ENCODE measurements around the gene TRIM13. TPM values are rescaled to one million over a fixed set of nuclear protein-coding genes. Genes with fewer than 3 reads are reported as not detected.

Gene TRIM13
- total RNA-seq, 1 donor from 2014 or later = 38.2 TPM

- TF ChIP-seq CTCF (IDR thresholded peaks at IDR 0.05; ENCODE audit: unreplicated experiment) = no peak
- peak overlapping the region; percentile 96 for H3K27ac Mint-ChIP-seq
- H3K9me3 Mint-ChIP-seq = no peaks in the 10 kb centered on the region
- H3K4me3 Mint-ChIP-seq = peak overlapping the region; percentile 86
- no peak for DNase-seq (ENCODE audit: low spot score in 2 of 2, unreplicated experiment in 2 of 2)
- H3K4me1 Mint-ChIP-seq = peaks cover 28% of the 10 kb centered on the region
- H3K27me3 Mint-ChIP-seq (ENCODE audit: low read depth) = no peaks in the 10 kb centered on the region
- peaks cover 7% of the 10 kb centered on the region for H3K36me3 Mint-ChIP-seq
Measured at GRCh38 chr13:49998714-49999624, 2.1 kb downstream of the TRIM13 start.

DNA sequence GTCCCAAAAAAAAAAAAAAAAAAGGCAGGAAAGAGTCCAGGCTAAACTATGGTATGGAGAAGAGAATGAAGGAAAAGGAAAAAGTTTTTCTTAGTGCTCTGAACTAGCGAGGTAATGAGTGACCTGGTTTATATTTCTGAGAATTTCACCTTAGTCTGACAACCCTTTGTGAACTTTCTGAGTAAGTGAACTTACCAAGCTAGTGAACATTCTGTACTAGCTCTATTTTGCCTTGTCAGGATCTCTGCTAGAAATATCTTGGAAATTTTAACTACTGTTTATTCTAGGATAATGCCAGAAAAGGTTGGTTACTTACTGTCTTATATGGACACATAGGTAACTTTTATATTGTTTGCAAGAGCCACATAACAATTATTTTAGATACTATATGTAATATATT lies 4.4 kb downstream of the TRIM13 start:
- peaks cover 27% of the 10 kb centered on the region for H3K4me1 Mint-ChIP-seq
- H3K9me3 Mint-ChIP-seq = no peaks in the 10 kb centered on the region
- no peak overlapping the region for H3K27ac Mint-ChIP-seq
- H3K4me3 Mint-ChIP-seq = no peak overlapping the region
- no peak for TF ChIP-seq CTCF (IDR thresholded peaks at IDR 0.05; ENCODE audit: unreplicated experiment)
- peaks cover 20% of the 10 kb centered on the region for H3K36me3 Mint-ChIP-seq
- DNase-seq (ENCODE audit: low spot score in 2 of 2, unreplicated experiment in 2 of 2) = no peak
- no peaks in the 10 kb centered on the region for H3K27me3 Mint-ChIP-seq (ENCODE audit: low read depth)

- TF ChIP-seq CTCF (IDR thresholded peaks at IDR 0.05; ENCODE audit: unreplicated experiment) = no peak
- DNase-seq (ENCODE audit: low spot score in 2 of 2, unreplicated experiment in 2 of 2) = no peak
- Mint-ChIP-seq H3K4me1 (peaks cover 5% of the 10 kb centered on the region), H3K9me3 (no peaks in the 10 kb centered on the region), H3K27ac (peak overlapping the region; percentile 50), H3K27me3 (ENCODE audit: low read depth) (no peaks in the 10 kb centered on the region), H3K36me3 (peaks cover 41% of the 10 kb centered on the region), H3K4me3 (no peak overlapping the region)
Measured at GRCh38 chr13:50006426-50007135, 9.7 kb downstream of the TRIM13 start.

DNA sequence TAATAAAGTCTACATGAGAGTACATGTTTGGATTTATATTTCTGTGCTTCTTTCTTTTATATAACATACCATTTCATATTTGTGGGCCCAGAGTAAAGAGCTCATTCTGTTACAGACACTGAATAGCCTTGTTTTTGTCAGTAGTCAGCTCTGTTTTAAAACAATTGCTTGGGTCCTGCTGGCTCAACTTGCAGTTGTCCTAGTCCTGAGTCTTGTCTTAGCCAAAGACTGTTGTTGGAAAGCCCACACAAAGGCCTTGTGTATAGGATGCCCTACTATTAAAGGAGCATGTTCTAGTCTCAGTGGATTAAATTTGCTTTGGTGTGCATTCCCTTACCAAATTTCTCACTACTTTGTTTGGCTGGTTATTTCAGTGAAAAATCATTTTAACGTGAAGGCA lies 14.6 kb downstream of the TRIM13 start:
- H3K27ac Mint-ChIP-seq = no peak overlapping the region
- TF ChIP-seq CTCF (IDR thresholded peaks at IDR 0.05; ENCODE audit: unreplicated experiment) = no peak

DNA sequence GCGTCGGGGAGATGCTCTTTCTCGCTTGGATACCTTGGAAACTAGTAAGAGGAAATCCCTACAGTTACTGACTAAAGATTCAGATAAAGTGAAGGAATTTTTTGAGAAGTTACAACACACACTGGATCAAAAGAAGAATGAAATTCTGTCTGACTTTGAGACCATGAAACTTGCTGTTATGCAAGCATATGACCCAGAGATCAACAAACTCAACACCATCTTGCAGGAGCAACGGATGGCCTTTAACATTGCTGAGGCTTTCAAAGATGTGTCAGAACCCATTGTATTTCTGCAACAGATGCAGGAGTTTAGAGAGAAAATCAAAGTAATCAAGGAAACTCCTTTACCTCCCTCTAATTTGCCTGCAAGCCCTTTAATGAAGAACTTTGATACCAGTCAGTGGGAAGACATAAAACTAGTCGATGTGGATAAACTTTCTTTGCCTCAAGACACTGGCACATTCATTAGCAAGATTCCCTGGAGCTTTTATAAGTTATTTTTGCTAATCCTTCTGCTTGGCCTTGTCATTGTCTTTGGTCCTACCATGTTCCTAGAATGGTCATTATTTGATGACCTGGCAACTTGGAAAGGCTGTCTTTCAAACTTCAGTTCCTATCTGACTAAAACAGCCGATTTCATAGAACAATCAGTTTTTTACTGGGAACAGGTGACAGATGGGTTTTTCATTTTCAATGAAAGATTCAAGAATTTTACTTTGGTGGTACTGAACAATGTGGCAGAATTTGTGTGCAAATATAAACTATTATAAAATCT lies 15.7 kb downstream of the TRIM13 start:
- DNase-seq (ENCODE audit: low spot score in 2 of 2, unreplicated experiment in 2 of 2) = no peak
- no peak overlapping the region for H3K4me3 Mint-ChIP-seq
- H3K36me3 Mint-ChIP-seq = peaks cover 45% of the 10 kb centered on the region
- no peaks in the 10 kb centered on the region for H3K9me3 Mint-ChIP-seq
- H3K4me1 Mint-ChIP-seq = peaks cover 6% of the 10 kb centered on the region
- H3K27ac Mint-ChIP-seq = peak overlapping the region; percentile 14
- no peak for TF ChIP-seq CTCF (IDR thresholded peaks at IDR 0.05; ENCODE audit: unreplicated experiment)
- H3K27me3 Mint-ChIP-seq (ENCODE audit: low read depth) = no peaks in the 10 kb centered on the region

More for the DNA sequence above, 14.6 kb downstream of the TRIM13 start:
- Mint-ChIP-seq H3K27me3 (ENCODE audit: low read depth) (no peaks in the 10 kb centered on the region), H3K36me3 (peaks cover 48% of the 10 kb centered on the region), H3K9me3 (no peaks in the 10 kb centered on the region), H3K4me1 (peaks cover 4% of the 10 kb centered on the region), H3K4me3 (no peak overlapping the region)
- no peak for DNase-seq (ENCODE audit: low spot score in 2 of 2, unreplicated experiment in 2 of 2)

All from mesothelial cell of epicardium (in vitro differentiated cells).